NCI-H2081 treated with DMSO at 0.1 percent for 48 hours (cell line): ENCODE results near the gene ADGRD2.
"Not testable (repeated sequence)": the region's sequence is repeated elsewhere in the genome, so short reads cannot be mapped to it uniquely, and the experiment has no call there.

Source experiments
- DNase-seq: peaks from one replicate; lab custom pipeline; 2025; lab: John Stamatoyannopoulos, UW

ADGRD2 gene, protein sequence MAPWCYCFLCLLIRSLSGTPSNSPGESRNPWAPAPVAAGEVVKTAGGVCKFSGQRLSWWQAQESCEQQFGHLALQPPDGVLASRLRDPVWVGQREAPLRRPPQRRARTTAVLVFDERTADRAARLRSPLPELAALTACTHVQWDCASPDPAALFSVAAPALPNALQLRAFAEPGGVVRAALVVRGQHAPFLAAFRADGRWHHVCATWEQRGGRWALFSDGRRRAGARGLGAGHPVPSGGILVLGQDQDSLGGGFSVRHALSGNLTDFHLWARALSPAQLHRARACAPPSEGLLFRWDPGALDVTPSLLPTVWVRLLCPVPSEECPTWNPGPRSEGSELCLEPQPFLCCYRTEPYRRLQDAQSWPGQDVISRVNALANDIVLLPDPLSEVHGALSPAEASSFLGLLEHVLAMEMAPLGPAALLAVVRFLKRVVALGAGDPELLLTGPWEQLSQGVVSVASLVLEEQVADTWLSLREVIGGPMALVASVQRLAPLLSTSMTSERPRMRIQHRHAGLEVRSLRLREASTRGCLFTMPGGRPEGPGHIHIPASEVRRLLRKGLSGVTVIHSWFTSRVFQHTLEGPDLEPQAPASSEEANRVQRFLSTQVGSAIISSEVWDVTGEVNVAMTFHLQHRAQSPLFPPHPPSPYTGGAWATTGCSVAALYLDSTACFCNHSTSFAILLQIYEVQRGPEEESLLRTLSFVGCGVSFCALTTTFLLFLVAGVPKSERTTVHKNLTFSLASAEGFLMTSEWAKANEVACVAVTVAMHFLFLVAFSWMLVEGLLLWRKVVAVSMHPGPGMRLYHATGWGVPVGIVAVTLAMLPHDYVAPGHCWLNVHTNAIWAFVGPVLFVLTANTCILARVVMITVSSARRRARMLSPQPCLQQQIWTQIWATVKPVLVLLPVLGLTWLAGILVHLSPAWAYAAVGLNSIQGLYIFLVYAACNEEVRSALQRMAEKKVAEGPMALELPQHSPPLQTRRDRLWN

DNA sequence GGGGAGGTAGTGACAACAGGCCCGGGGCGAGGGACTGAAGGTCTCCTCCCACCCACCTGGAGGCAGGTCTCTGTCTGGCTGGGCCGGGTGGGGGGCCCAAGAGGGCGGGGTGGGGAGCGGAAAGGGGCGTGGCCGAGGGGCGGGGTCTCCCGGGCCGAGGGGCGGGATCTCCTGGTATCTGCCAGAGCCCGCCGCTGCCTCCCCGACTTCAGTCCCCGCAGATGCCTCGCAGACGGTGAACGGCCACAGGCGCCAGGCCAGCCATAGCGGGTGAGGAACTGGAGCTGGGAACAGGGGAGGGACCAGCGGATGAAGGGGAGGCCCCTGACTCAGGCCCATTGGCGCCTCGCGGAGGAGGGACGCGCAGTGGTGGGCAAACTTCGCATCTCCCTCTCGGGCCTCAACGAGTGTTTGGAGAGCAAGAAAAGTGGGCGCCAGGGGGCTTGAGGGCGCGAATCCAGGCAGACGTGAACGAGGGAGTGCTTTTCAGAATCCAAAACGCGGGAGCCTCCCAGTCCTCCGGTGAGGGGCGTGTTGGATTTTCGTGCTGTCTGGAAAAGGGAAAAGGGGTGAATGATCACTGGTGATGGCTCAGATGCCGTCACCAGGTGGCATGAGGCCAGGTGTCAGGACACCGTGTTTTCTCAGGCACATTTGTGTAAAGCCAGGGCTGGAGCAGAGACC, at the start of gene ADGRD2:
ADGRD2 (plus strand) TSS at position 211 of the 684 bp plus-strand sequence. CDS start 1,216 bp downstream, outside the sequence.
- no peak for DNase-seq

DNA sequence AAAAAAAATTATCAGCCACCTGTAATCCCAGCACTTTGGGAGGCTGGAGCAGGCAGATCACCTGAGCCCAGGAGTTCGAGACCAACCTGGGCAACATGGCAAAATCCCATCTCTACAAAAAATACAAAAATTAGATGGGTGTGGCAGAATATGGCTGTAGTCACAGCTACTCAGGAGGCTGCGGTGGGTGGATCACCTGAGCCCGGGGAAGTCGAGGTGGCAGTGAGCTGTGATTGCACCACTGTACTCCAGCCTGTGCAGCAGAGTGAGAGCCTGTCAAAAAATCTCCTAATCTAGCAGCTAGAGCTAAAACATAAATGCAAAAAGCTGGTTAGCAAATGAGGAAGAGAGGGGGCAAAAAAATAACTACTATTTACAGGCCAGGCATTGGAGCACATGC, 47.0 kb upstream of the ADGRD2 start:
- DNase-seq = no peak

DNA sequence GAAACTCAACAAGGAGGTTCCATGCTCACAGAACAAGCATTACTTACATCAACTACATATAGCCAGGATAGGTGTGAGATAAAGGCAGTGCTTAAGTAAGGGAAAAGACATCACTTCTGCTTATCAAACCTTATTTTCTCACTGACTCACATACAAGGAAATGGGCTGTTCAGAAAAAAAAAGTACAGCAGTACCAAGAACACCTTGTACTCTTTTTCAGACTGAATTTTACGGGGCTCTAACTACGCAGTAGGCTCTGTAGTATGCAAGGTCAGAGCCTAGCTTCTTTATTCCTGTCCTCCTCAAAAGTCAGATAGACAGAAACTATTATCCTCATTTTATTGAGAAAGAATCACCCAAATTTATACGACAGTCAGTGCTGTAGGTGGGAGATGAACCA, 40.8 kb upstream of the ADGRD2 start:
- no peak for DNase-seq

DNA sequence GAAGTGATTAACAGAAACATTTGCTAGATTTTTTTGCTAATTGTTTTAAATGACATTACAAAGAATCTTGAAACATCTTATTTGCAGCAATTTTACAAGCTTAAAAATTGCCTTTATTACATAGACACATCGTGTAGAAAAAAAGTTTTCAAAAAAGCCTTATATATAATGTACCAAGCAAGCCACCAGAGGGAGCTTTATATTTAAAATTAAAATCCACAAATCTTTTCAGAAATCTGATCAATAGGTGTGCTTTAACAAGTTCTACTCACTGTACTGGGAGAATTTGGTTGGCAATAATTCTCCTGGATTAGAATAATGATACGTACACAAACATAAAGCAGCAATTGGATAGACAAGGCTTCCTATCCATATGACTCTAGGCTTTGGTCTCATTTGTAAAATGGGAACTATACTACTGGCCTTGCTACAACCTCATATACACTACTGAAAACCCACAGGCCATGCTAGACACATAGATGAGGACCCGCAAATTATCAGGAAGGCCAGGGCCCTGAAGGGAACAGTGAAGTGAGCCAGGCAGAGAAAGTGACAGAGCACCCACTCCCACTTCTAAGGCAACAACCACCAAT, 39.8 kb upstream of the ADGRD2 start:
- DNase-seq = no peak

DNA sequence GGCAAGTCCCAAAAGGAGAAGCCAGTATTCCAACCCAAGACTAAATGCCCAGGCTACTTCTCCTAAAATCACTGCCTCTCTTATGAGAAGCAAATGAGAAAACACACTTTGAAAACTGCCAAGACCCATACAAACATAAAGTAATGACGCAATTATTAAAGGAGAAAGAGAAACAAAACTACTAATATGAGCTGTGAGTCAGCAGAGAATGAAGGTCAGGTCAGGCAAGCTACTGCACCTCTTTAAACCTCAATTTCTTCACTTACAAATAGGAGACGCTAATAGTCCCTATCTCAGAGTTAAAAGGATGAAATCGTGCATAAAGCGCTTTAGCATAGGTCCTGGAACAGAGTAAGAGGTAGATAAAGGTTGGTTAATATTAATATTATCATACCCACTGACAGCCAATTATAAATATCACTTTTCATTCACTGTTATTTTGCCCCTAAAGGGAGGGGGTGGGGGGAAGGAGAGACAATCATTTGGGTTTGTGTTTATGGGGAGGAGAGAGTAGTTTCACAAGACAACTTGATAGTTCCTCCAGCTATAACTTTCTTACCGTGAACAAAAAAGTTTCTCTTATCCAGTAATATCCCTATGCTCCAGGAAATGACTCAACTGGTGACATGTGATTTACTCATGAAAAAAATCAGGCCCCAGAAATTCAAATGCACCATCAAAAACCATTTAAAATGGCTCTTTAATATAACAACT, 38.6 kb upstream of the ADGRD2 start:
- no peak for DNase-seq

DNA sequence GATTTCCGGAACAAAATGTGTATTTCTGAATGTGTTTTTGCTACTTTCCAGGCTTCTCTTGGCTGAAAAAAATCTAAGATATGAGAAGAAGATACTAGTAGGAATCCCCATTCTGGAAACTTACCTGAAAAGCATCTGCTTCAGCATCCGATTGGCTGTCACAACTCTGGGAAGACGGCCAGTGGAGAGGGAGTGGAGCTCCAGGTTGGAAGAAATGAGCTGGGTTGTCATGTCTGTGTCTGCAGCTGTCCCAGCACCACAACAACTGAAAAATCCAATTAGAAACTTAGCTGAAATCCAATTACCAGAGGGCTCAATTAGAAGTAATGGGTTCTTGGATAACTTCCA, 38.0 kb upstream of the ADGRD2 start:
- no peak for DNase-seq

DNA sequence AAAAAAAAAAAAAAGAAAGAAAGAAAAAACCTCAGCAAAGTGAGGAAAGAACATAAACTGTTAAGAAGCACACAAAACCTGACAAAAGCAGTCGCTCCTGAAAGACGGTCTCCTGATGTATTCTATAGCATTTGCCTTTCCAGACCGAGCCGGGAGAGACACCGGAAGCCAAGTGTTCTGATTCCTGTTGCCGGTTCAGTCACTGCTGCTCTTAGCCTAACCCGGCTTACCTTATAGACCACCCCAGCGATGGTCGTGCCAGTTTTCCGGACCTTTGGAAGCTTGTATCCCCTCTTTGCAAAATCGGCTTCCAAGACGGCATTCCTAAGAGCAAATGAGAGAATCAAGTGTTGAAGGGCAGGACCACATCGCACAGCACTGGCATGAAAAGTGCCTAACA, 35.6 kb upstream of the ADGRD2 start:
- DNase-seq = no peak

DNA sequence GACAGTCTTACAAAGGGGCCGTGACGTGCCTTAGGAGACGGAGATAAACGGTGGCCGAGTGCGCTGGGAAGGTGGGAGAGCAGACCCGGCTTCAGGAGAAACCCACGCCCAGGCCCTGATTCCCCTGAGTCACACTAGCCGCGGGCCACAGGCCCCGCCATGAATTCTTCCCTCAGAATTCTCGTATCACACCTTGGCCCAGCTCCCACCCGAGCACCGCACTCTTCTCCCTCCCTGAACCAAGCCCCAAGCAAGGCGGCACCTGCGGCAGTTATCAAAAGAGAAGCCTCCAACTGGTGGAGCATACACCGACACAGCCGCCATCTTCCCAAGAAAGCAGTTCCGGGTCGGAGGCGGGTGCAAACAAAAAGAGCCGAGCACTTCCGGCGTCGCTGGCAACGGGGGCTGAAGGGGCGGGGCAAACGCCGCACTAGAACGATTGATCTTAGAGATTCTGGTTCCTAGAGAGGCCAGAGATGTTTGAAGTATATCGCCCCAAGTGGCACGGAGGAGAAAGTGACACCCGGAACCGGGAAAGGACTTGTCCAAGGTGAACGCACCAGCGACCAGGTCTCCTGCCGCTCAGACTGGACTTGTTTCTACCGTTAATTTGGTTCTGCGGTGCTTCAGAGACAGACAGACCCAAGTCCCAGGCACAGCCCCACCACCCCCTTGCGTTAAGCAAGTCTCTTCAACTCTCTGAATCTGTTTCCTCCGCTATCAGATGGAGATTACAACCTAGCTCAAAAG, 35.0 kb upstream of the ADGRD2 start, which contains the start of gene PSMB7:
PSMB7 (minus strand) TSS at position 341 of the 750 bp plus-strand sequence; CDS start at position 324, 17 bp downstream.
- peak; percentile 93 for DNase-seq

DNA sequence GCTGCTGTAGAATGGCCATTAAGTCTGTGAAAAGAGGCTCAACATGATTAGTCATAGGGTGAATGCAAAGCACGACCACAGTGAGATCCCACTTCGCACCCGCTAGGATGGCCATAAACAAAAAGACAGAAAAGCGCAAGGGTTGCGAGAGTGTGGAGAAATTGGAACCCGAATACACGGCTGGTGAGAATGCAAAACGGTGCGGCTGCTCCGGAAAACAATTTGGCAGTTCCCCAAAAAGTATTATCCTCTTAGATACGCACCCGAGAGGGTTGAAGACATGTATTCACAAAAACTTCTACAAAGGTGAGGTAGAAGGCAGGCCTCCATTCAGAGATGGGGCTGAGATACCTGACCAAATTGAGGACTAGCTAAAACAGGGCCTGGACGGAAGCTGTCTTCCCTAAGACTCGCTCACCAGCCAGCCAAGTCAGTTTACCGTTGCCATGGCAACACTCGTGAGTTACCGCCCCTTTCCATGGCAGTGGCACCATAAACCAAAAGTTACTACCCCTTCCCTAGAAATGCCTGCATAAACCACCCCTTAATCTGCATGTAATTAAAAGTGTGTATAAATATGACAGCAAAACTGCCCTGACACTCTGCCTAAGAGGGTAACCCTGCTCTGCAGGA, 34.3 kb upstream of the ADGRD2 start:
- DNase-seq = no peak

DNA sequence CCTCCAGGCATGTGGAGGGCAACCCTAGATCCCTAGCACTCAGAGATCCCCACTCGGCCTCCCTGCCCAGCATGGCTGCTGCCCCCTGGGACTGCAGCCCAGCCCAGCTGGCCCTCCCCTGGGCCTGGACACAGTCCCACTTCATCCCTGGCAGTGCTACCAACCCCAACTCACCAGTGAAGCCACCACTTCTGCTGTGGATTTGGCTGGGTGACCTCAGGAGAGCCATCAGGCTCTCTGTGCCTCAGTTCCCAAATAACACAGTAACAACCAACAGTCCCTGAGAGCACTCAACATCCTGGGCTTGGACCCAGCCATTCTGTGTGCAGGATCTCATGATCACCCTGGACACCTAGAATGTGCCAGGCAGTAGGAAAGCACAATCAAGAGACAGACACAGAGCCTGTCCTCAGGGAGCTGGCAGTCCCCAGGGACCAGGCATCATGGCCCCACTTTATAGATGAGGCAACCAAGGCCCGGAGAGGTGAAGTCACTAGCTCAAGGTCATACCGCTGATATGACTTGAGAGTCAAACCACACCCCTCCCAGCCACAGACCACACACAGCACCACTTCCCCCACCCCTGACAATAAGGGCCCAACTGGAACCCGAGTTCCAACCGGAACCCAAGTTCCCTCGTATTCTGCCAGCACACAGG, 30.3 kb upstream of the ADGRD2 start:
- DNase-seq = no peak

DNA sequence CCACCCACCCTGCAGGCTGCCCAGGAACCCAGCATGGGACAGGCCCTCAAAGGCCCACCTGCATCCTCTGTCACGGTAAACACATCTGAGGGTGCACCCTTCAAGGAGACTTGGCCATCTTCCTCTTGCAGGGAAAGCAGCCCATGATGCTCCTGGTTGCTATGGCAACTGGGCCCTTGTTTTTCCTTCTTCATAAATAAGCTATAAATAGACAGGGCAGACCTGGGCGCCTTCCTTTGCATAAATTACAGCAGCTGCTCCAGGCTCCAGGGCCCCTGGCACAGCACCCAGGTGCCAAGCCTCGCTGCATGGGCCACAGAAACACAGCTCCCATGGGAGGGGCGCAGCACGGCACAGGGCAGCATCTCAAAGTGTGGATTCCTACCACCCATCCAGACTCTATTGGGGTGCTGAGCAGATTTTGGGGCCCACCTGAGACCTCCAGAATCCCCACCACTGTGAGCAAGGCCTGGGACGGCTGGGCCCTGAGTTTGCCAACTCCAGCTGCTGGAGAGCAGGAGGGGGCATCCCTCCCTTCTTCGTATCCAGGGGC, 29.2 kb upstream of the ADGRD2 start:
- DNase-seq = peak; percentile 83

DNA sequence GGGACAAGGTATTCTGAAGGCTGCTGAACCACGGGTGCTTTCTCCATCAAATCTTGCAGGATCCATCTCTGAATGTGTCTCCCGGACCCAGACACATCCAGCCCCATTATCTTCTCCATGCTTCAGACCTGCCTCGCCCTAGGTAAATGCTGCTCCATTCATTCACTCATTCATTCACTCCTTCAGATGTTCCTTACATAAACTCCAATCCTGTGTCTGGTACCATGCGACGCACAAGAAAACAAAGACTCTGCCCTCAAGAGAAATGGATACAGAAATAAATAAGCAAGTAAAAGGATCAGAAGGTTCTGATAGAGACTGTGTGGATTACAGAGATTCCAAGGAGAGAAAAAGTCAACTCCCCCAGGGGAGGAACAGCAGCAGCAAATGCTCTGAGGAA, 27.1 kb upstream of the ADGRD2 start:
- no peak for DNase-seq

DNA sequence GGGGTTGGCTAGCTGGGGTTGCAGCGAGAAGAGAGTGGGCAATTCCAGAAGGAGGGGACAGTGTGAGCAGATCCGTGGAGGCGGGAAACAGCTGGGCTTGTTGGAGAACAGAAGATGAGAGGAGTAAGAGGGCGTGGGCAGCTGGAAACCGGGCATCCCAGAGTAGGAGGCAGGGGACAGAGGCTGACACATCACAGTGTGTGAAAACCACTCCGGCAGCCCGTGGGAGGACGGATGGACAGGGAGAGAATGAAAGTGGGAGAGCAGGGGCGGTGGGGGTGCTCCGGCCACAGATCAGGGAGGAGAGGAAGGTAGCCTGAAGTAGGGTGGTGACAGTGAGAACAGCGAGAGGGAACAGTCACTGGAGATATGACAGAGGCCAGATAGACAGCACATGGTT, 26.7 kb upstream of the ADGRD2 start:
- DNase-seq = no peak

DNA sequence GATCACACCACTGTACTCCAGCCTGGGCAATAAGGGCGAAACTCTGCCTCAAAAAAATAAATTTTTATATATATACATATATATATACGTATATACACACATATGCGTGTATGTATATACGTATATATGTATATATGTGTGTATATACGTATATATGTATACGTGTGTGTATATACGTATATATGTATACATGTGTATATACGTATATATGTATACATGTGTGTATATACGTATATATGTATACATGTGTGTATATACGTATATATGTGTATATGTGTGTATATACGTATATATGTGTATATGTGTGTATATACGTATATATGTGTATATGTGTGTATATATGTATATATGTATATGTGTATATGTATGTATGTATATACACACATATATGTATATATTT, 24.5 kb upstream of the ADGRD2 start:
- not testable (repeated sequence) for DNase-seq

DNA sequence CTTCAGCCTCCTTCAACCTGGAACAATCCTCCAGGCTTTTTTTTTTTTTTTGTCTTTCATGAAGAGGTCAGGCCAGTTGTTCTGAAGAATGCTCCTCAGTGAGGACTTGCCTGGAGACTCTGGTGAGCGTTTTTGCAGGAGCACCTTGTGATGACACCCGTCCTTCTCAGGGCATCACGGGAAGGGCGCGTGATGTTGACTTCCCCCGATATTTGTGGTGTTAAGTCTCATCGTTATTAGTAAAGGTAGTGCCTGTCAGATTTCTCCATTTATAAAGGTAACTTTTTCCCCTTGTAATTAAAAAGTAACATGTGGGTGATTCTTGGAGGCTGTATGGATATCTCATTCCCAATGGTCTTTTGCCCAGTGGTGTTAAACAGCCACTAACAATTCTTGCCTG, 23.9 kb upstream of the ADGRD2 start:
- no peak for DNase-seq

DNA sequence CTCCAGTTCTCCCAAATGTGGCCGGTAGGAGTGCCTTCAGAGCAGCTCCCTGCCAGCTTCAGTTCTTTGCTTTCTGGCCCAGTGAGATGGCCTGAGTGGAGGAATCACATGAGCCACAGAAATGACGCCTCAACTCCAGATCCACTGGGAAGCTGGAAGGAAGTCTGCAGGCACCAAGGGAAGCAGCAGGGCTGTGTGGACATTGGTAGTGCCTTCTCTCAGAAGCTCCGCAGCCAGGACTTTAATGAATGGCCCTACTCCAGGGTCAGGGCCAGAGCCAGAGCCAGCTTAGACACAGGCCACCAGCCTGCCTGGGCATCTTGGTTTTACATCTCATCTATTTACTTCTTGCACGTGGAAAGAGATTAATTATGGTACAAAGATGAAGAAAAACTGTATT, 23.0 kb upstream of the ADGRD2 start:
- DNase-seq = no peak

DNA sequence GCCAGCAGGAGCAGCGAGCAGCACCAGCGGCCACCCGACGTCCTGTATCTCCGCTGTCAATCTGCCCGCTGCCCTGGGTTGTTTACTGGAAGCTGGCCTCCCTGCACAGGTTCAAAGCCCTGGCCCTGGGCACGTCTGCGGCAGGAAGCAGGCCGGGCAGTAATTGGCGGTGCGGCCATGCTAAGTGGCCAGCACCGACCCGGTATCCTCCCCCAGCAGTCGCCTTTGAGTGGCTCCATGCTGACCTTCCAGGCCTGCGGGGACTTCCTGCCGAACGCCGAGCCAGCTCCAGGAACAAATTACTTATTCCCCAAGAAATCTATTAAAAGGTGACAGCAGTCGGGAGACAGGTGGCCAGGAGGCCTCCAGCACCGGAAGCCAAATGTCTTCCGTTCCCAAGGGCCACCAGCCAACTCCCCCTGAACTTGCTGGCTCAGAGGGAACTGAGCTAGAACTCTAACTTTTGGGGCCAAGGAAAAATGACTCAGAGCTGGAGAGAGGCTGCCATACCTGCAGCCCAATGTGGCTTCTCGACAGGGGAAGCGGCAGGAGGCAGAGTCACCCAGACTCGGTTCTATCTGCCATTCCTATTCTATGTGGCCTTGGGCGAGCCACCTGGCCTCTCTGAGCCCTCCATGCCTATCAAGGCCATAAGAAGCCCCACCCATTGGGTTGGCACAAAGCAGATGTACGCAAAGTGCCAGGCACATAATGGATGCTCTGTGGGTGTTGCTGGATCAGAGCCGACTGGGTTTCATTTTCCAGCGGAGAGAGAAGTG, 21.3 kb upstream of the ADGRD2 start:
- DNase-seq = peak; percentile 29

DNA sequence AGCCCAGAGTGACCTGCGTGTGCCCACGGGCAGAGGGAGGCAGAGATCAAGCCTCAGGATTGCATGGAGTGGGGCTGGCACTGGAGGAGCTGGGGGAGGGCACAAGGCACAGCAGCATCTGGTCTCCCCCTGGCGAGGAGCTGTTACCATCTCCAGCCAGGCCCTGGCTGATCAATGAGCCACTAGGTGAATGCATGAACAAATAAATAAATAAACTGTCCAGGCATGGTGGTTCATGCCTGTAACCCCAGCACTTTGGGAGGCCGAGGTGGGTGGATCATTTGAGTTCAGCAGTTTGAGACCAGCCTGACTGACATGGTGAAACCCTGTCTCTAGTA, 20.8 kb upstream of the ADGRD2 start:
- DNase-seq = no peak

DNA sequence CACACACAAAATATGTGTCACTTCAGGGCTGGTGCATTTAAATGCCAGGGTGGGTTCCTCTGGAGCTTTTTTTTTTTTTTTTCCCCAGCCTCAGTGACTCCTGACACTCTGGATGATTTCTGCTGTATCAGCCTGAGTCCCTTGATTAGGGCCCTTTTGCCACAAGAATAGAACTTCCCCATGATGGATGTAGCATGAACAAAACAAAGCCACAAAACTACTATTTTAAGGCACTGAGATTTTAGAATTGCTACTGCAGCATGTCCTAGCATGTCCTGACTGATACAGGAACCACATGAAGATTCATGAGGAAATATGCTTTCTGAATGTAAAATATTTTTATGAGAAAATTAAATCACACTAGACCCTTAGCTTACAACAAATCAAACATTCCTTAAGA, 13.9 kb upstream of the ADGRD2 start:
- DNase-seq = no peak
